Panc1 (cell line): ENCODE results near the gene PAFAH1B1. TPM values are rescaled to one million over a fixed set of nuclear protein-coding genes. Genes with fewer than 3 reads are reported as not detected.

Experiments used
- ATAC-seq: fragments of 200-7000 bp; cut with Tn5 transposase; 2 replicates; pipeline ENCODE4 v1.9.1; 2020; ENCODE audit warnings: mild to moderate bottlenecking, moderate library complexity
- BruUV-seq: library from RNA; stranded (reverse); fragments of 400-500 nt; replicated peaks from 2 replicates; lab custom pipeline; 2021; lab: Mats Ljungman, UMichigan
- CTCF ChIA-PET: fragments of 300-600 bp; sonication (Branson Sonifier 250); formaldehyde crosslinking; loops from one replicate; lab custom pipeline; 2022; ENCODE audit warnings: antibody characterized with exemption; lab: Charles Lee
- POLR2A ChIA-PET: fragments of 300-600 bp; sonication (Branson Sonifier 250); formaldehyde crosslinking; loops from one replicate; lab custom pipeline; 2022; ENCODE audit warnings: antibody characterized with exemption; lab: Charles Lee
- DNase-seq: peaks from one replicate; pipeline ENCODE4 v3.0.0-alpha.2; 2010; ENCODE audit warnings: low read depth, low spot score
- H3K27ac ChIP-seq: 2 replicates; pipeline ENCODE4 v1.5.1; 2011; ENCODE audit warnings: mild to moderate bottlenecking, low read length, inconsistent platforms
- H3K27me3 ChIP-seq: fragments of 200-500 bp; sonication (Bioruptor generic); 2 replicates; pipeline ENCODE4 v1.6.0; 2014; ENCODE audit warnings: low read length, inconsistent platforms; ENCODE audit not compliant: control insufficient read depth, insufficient read depth
- H3K36me3 ChIP-seq: fragments of 200-500 bp; sonication (Bioruptor generic); 2 replicates; pipeline ENCODE4 v1.5.1; 2014; ENCODE audit warnings: inconsistent platforms, mild to moderate bottlenecking, low read length, moderate library complexity; ENCODE audit not compliant: control insufficient read depth, insufficient read depth
- H3K4me1 ChIP-seq: 2 replicates; pipeline ENCODE4 v1.5.1; 2011; ENCODE audit warnings: inconsistent platforms, mild to moderate bottlenecking, low read length, moderate library complexity; ENCODE audit not compliant: control insufficient read depth, insufficient read depth
- H3K4me3 ChIP-seq, 2 experiments: 2 replicates each; pipeline ENCODE4 v1.5.1; 2011 to 2012; ENCODE audit warnings: low read depth in 2 of 2, low read length in 2 of 2, mild to moderate bottlenecking in 2 of 2, inconsistent platforms in 1 of 2, moderate library complexity in 1 of 2
- H3K9me3 ChIP-seq: fragments of 200-500 bp; sonication (Bioruptor generic); 2 replicates; pipeline ENCODE4 v1.5.1; 2014; ENCODE audit warnings: low read depth, mild to moderate bottlenecking, inconsistent platforms, low read length, moderate library complexity; ENCODE audit not compliant: control insufficient read depth, insufficient read depth
- POLR2AphosphoS5 ChIP-seq: IDR thresholded peaks from 2 replicates; pipeline ENCODE4 v1.6.1; 2012; ENCODE audit warnings: mild to moderate bottlenecking, low read depth, low read length, moderate library complexity
- SIN3A ChIP-seq: IDR thresholded peaks from 2 replicates; pipeline ENCODE4 v1.6.1; 2012; ENCODE audit warnings: low read depth, mild to moderate bottlenecking, low read length, moderate library complexity, borderline replicate concordance; ENCODE audit not compliant: insufficient read depth
- TCF7L2 ChIP-seq: IDR thresholded peaks from 2 replicates; pipeline ENCODE4 v1.6.1; 2011; ENCODE audit warnings: mild to moderate bottlenecking, low read depth, low read length, inconsistent platforms
- in situ Hi-C: cut with HindIII; loops from 2 replicates; pipeline ENCODE4 v1.10.0; 2016; ENCODE audit warnings: low sequenced_read_pairs, low pct_unique_long_range_greater_than_20kb
- intact Hi-C: fragments of 100-400 bp; cut with micrococcal nuclease; formaldehyde crosslinking; loops from one replicate; pipeline ENCODE4 v1.10.0; 2022; ENCODE audit not compliant: unreplicated experiment
- total RNA-seq: library from RNA; stranded (reverse); gene quantifications from one replicate; pipeline ENCODE4 v1.2.1, GENCODE V29; 2021; ENCODE audit not compliant: unreplicated experiment
- TF ChIP-seq, protein P1 (sequence below): fragments of 450-650 bp; IDR thresholded peaks from 2 replicates; pipeline ENCODE4 v1.5.1; 2017; ENCODE audit warnings: mild to moderate bottlenecking
- TF ChIP-seq, protein P2 (sequence below), 2 experiments: IDR thresholded peaks; 2 replicates each; pipeline ENCODE4 v1.6.1; 2011 to 2012; ENCODE audit warnings: low read depth in 2 of 2, control low read depth in 1 of 2, low read length in 1 of 2, mild to moderate bottlenecking in 1 of 2, moderate library complexity in 1 of 2; ENCODE audit not compliant: insufficient read depth in 1 of 2

PAFAH1B1 gene
- total RNA-seq, 1 experiment from 2014 or later = 120 TPM

DNA sequence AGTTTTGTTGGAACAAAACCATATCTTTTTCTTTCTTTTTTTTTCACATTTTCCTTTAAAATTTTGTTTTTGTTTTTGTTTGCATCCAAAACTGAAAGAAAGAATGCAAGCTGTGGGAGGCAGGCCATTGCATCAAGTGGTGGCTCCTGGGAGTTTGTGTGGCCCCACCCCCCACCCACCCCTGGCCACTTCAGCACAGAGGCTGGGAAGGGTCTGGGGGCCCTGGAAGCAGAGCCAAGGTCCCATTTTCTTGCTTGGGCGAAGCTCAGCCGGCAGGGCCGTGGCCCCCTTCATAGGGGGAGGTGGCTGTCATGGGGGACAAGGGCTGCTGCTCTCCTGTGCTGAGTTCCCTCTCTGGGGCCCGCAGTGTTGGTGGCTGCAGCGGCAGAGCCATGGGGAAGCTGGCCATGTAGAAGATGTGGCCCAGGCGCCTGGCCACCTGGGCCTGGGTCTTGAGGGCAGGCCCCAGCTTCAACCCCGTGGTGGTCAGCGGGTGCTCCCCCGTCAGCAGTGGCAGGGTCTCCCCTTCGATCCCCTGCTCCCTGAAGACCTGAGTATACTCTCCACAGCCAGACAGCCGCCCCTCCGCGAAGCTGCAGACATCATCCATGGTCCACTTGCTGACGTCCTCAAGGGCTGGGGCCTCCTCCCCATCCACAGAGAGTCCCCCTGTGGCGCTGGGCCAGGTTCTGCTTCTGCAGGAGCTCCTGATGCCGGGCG is 19.8 kb downstream of the PAFAH1B1 start:
- TF ChIP-seq SIN3A (no peak), POLR2AphosphoS5 (no peak)
- TF ChIP-seq, protein P1, sequence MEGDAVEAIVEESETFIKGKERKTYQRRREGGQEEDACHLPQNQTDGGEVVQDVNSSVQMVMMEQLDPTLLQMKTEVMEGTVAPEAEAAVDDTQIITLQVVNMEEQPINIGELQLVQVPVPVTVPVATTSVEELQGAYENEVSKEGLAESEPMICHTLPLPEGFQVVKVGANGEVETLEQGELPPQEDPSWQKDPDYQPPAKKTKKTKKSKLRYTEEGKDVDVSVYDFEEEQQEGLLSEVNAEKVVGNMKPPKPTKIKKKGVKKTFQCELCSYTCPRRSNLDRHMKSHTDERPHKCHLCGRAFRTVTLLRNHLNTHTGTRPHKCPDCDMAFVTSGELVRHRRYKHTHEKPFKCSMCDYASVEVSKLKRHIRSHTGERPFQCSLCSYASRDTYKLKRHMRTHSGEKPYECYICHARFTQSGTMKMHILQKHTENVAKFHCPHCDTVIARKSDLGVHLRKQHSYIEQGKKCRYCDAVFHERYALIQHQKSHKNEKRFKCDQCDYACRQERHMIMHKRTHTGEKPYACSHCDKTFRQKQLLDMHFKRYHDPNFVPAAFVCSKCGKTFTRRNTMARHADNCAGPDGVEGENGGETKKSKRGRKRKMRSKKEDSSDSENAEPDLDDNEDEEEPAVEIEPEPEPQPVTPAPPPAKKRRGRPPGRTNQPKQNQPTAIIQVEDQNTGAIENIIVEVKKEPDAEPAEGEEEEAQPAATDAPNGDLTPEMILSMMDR = no peak
- H3K9me3 ChIP-seq = no peaks in the 10 kb centered on the region
- intact Hi-C loops (no loop called here), in situ Hi-C loops (no loop called here)
- ChIA-PET CTCF (interaction anchor here (0.5 kb wide), 1 partner anchor 943 kb away, joined by 3 read pairs; no protein-coding TSS in a partner anchor), POLR2A (no interaction called here)
- H3K4me1 ChIP-seq = peaks cover 9% of the 10 kb centered on the region
- H3K4me3 ChIP-seq = no peak overlapping the region
- no peaks in the 10 kb centered on the region for H3K36me3 ChIP-seq
- no peaks in the 10 kb centered on the region for H3K27me3 ChIP-seq
- no peak for ATAC-seq
- BruUV-seq = no TSS peak
- H3K27ac ChIP-seq = no peak overlapping the region
- DNase-seq = no peak

DNA sequence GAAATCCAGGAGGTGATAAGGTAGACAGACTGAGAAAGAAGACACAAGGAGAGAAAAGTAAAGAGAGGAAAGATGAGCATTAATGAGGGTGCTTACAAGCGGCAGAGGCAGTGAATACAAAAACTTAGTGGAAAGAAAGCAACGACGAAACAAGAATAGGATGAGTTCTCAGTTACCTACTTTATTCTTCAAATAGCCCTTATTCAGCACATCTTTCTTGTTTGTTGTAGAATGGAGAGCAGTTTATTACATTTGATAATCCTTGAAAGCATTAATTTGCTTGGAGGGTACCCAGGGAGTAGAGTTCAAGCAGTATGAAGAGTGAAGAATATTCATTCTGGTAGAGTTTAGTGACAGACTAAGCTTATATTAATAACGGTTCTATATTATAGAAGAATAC is 22.4 kb downstream of the PAFAH1B1 start:
- BruUV-seq = TSS peak; percentile 39
- no peaks in the 10 kb centered on the region for H3K9me3 ChIP-seq
- H3K36me3 ChIP-seq = no peaks in the 10 kb centered on the region
- no peak for TF ChIP-seq POLR2AphosphoS5
- TF ChIP-seq, protein P1 = no peak
- TF ChIP-seq TCF7L2 = no peak
- TF ChIP-seq, protein P2, sequence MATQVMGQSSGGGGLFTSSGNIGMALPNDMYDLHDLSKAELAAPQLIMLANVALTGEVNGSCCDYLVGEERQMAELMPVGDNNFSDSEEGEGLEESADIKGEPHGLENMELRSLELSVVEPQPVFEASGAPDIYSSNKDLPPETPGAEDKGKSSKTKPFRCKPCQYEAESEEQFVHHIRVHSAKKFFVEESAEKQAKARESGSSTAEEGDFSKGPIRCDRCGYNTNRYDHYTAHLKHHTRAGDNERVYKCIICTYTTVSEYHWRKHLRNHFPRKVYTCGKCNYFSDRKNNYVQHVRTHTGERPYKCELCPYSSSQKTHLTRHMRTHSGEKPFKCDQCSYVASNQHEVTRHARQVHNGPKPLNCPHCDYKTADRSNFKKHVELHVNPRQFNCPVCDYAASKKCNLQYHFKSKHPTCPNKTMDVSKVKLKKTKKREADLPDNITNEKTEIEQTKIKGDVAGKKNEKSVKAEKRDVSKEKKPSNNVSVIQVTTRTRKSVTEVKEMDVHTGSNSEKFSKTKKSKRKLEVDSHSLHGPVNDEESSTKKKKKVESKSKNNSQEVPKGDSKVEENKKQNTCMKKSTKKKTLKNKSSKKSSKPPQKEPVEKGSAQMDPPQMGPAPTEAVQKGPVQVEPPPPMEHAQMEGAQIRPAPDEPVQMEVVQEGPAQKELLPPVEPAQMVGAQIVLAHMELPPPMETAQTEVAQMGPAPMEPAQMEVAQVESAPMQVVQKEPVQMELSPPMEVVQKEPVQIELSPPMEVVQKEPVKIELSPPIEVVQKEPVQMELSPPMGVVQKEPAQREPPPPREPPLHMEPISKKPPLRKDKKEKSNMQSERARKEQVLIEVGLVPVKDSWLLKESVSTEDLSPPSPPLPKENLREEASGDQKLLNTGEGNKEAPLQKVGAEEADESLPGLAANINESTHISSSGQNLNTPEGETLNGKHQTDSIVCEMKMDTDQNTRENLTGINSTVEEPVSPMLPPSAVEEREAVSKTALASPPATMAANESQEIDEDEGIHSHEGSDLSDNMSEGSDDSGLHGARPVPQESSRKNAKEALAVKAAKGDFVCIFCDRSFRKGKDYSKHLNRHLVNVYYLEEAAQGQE (IDR thresholded peaks at IDR 0.05; ENCODE audit: insufficient read depth in 1 of 2, low read depth in 2 of 2, low read length in 1 of 2) = no peak
- no peak for TF ChIP-seq SIN3A
- DNase-seq (no peak), ATAC-seq (no peak)
- ChIA-PET POLR2A (no interaction called here), CTCF (no interaction called here)
- H3K4me3 ChIP-seq = no peak overlapping the region
- intact Hi-C loops (no loop called here), in situ Hi-C loops (no loop called here)
- H3K27me3 ChIP-seq = no peaks in the 10 kb centered on the region
- no peak overlapping the region for H3K27ac ChIP-seq
- H3K4me1 ChIP-seq = peaks cover 4% of the 10 kb centered on the region
